Keratinocyte (primary cell): ENCODE results near the gene ENGASE. TPM values are rescaled to one million over a fixed set of nuclear protein-coding genes. Genes with fewer than 3 reads are reported as not detected.
A peak's percentile ranks its signal among the peaks of the same experiment; 100 is the strongest.

Experiments used
- DNase-seq: peaks from one replicate; pipeline ENCODE4 v3.0.0-alpha.2; 2011; ENCODE audit warnings: low read depth, missing footprints, low spot score
- FAIRE-seq: peaks from 2 replicates; lab custom pipeline; 2011; peaks lifted over from hg19 to GRCh38; lab: Jason Lieb, UNC
- H2AFZ ChIP-seq: 2 replicates; pipeline ENCODE4 v1.6.0; 2012; ENCODE audit warnings: low read length, control low read depth, inconsistent platforms; ENCODE audit not compliant: control insufficient read depth
- H3K27ac ChIP-seq: 2 replicates; pipeline ENCODE4 v1.5.1; 2011; ENCODE audit warnings: low read length; ENCODE audit not compliant: control insufficient read depth, insufficient read depth
- H3K27me3 ChIP-seq: 3 replicates; pipeline ENCODE4 v1.6.0; 2011; ENCODE audit warnings: low read length; ENCODE audit not compliant: control insufficient read depth, insufficient read depth; ENCODE audit errors: extremely low read depth
- H3K36me3 ChIP-seq, 2 experiments: 2 replicates in 1 of 2; 3 replicates in 1 of 2; pipeline ENCODE4 v1.5.1; 2011; ENCODE audit warnings: low read length in 2 of 2, mild to moderate bottlenecking in 1 of 2; ENCODE audit not compliant: control insufficient read depth in 2 of 2, insufficient read depth in 2 of 2; ENCODE audit errors: extremely low read depth in 1 of 2
- H3K4me1 ChIP-seq: 3 replicates; pipeline ENCODE4 v1.5.1; 2011; ENCODE audit warnings: low read length; ENCODE audit not compliant: control insufficient read depth, insufficient read depth; ENCODE audit errors: extremely low read depth
- H3K4me2 ChIP-seq: 3 replicates; pipeline ENCODE4 v1.6.0; 2011; ENCODE audit warnings: low read depth, low read length; ENCODE audit not compliant: control insufficient read depth, insufficient read depth; ENCODE audit errors: extremely low read depth
- H3K4me3 ChIP-seq, 3 experiments: fragments of 200-600 bp in 1 of 3; sonication (generic) in 1 of 3; 2 replicates in 2 of 3; 3 replicates in 1 of 3; pipeline ENCODE4 v1.5.1; 2011 to 2016; ENCODE audit warnings: low read length in 3 of 3, mild to moderate bottlenecking in 3 of 3, control low read depth in 2 of 3, inconsistent platforms in 1 of 3, low read depth in 1 of 3, mixed read lengths in 1 of 3, mixed run types in 1 of 3, moderate library complexity in 1 of 3; ENCODE audit not compliant: control insufficient read depth in 2 of 3, insufficient read depth in 2 of 3; ENCODE audit errors: extremely low read depth in 1 of 3
- H3K79me2 ChIP-seq: 2 replicates; pipeline ENCODE4 v1.6.0; 2012; ENCODE audit warnings: low read length; ENCODE audit not compliant: control insufficient read depth, insufficient read depth
- H3K9ac ChIP-seq: 3 replicates; pipeline ENCODE4 v1.6.0; 2011; ENCODE audit warnings: low read length; ENCODE audit not compliant: control insufficient read depth, insufficient read depth; ENCODE audit errors: extremely low read depth
- H3K9me1 ChIP-seq: 3 replicates; pipeline ENCODE4 v1.6.0; 2011; ENCODE audit warnings: low read length; ENCODE audit not compliant: control insufficient read depth, insufficient read depth; ENCODE audit errors: extremely low read depth
- H3K9me3 ChIP-seq: 2 replicates; pipeline ENCODE4 v1.5.1; 2012; ENCODE audit warnings: low read depth, low read length; ENCODE audit not compliant: control insufficient read depth
- H4K20me1 ChIP-seq: 3 replicates; pipeline ENCODE4 v1.6.0; 2011; ENCODE audit warnings: low read length; ENCODE audit not compliant: control insufficient read depth, insufficient read depth; ENCODE audit errors: extremely low read depth
- EZH2 ChIP-seq: IDR thresholded peaks from one replicate; pipeline ENCODE4 v1.6.1; 2012; ENCODE audit warnings: inconsistent platforms, mild to moderate bottlenecking, low read length, moderate library complexity
- dilution Hi-C: fragments of 300-500 bp; cut with MboI; formaldehyde crosslinking; loops from one replicate; pipeline ENCODE4 v1.7.0; 2020; ENCODE audit warnings: low sequenced_read_pairs; ENCODE audit not compliant: extremely low pct_ligation_motif_present
- polyA plus RNA-seq, 5 experiments: library from polyadenylated mRNA; depleted of rRNA in 3 of 5; stranded (reverse) in 3 of 5; stranded (forward) in 1 of 5; unstranded in 1 of 5; fragments of >200 nt; gene quantifications; 1 replicate in 1 of 5; 2 replicates in 3 of 5; 3 replicates in 1 of 5; pipeline versions ENCODE4 v1.2.1 to v1.2.3, GENCODE V29; 2011 to 2012; ENCODE audit warnings: missing spikeins in 2 of 5, low read depth in 1 of 5, low replicate concordance in 1 of 5
- TF ChIP-seq, protein P1 (sequence below), 3 experiments: IDR thresholded peaks in 1 of 3; conservative IDR thresholded peaks in 1 of 3; optimal IDR thresholded peaks in 1 of 3; 2 replicates in 2 of 3; 3 replicates in 1 of 3; pipeline versions ENCODE3 to v1.5.1; 2011; ENCODE audit warnings: low read length in 3 of 3, mild to moderate bottlenecking in 3 of 3, moderate library complexity in 2 of 3, control low read depth in 1 of 3, inconsistent platforms in 1 of 3; ENCODE audit not compliant: insufficient read depth in 2 of 3; ENCODE audit errors: extremely low read depth in 1 of 3

Gene ENGASE
- polyA plus RNA-seq, 1 donor (not counting 4 experiments of a cell fraction or from before 2014, with no cell fraction given) = 6.6 TPM

DNA sequence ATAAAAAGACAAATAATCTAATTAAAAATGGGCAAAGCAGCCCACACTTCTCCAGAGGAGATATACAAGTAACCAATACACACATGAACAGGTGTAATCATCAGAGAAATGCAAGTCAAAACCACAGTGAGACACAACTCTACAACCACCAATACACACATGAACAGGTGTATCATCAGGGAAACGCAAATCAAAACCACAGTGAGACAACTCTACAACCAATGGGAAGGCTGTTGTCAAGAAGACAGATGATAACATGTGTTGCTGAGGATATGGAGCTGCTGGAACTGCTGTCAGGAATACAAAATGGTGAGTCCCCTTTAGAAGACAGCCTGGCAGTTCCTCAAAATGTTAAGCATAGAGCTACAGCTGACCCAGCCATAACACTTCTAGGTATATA is 22.5 kb upstream of the ENGASE start:
- no peaks in the 10 kb centered on the region for H3K36me3 ChIP-seq
- no peaks in the 10 kb centered on the region for H3K4me1 ChIP-seq
- H3K4me3 ChIP-seq = no peak overlapping the region
- H4K20me1 ChIP-seq = no peaks in the 10 kb centered on the region
- H3K27ac ChIP-seq = no peak overlapping the region
- FAIRE-seq = no peak
- no peaks in the 10 kb centered on the region for H3K9me1 ChIP-seq
- TF ChIP-seq EZH2 = no peak
- TF ChIP-seq, protein P1, sequence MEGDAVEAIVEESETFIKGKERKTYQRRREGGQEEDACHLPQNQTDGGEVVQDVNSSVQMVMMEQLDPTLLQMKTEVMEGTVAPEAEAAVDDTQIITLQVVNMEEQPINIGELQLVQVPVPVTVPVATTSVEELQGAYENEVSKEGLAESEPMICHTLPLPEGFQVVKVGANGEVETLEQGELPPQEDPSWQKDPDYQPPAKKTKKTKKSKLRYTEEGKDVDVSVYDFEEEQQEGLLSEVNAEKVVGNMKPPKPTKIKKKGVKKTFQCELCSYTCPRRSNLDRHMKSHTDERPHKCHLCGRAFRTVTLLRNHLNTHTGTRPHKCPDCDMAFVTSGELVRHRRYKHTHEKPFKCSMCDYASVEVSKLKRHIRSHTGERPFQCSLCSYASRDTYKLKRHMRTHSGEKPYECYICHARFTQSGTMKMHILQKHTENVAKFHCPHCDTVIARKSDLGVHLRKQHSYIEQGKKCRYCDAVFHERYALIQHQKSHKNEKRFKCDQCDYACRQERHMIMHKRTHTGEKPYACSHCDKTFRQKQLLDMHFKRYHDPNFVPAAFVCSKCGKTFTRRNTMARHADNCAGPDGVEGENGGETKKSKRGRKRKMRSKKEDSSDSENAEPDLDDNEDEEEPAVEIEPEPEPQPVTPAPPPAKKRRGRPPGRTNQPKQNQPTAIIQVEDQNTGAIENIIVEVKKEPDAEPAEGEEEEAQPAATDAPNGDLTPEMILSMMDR (optimal IDR thresholded peaks at IDR 0.05 in 1 of 3, IDR thresholded peaks at IDR 0.05 in 1 of 3, conservative IDR thresholded peaks at IDR 0.05 in 1 of 3; ENCODE audit: extremely low read depth in 1 of 3, insufficient read depth in 2 of 3, low read length in 3 of 3) = no peak
- no peak for DNase-seq
- H3K27me3 ChIP-seq = no peaks in the 10 kb centered on the region
- H2AFZ ChIP-seq = no peak overlapping the region
- dilution Hi-C loops = no loop called here
- no peaks in the 10 kb centered on the region for H3K9me3 ChIP-seq
- no peak overlapping the region for H3K4me2 ChIP-seq
- H3K9ac ChIP-seq = no peak overlapping the region
- H3K79me2 ChIP-seq = no peaks in the 10 kb centered on the region

DNA sequence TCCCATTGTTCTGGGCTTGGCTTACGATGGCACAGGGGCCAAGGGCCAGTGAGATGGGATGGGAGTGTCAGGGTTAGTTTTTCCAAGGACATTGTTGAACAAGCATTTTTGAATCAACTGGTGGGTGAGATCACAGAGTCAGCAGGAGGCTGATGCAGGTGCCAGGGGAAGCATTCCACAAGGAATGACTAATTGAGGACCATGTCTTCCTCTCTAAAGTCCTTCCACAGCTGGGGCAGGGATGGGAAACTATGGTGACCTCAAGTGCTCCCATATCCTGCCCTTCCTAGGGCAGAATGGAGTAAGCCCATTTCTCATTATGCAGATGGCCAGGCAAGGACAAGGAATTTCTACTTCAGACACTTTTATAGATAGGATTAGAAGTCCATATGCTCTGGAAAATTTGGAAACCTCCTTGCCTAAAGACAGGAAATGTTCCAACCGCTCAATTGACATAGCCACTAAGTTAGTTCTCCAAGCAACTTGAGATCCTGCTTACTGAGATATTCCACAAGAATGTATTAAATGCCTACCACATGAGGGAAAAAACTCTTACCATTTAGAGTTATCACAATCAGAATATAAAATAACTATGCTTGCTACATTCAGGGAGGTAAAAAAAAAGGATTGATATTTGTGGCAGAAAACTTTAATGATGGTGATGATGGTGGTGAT is 21.2 kb upstream of the ENGASE start:
- Histone ChIP-seq H3K79me2 (no peaks in the 10 kb centered on the region), H3K9me1 (no peaks in the 10 kb centered on the region), H3K27me3 (no peaks in the 10 kb centered on the region), H3K4me1 (no peaks in the 10 kb centered on the region), H3K4me3 (no peak overlapping the region), H3K27ac (no peak overlapping the region), H4K20me1 (no peaks in the 10 kb centered on the region), H2AFZ (no peak overlapping the region), H3K9ac (no peak overlapping the region), H3K36me3 (no peaks in the 10 kb centered on the region), H3K9me3 (no peaks in the 10 kb centered on the region), H3K4me2 (no peak overlapping the region)
- peak; percentile 34 for FAIRE-seq
- DNase-seq = no peak
- TF ChIP-seq EZH2 = no peak
- dilution Hi-C loops = no loop called here
